ENCODE measurements around the gene OTOF.

The OTOF gene

GRCh38 chr2:26494199-26494598, 16.3 kb upstream of the OTOF start:
- TF ChIP-seq TEAD4 (IDR thresholded peaks at IDR 0.05): no peak

- TF ChIP-seq TCF12 (IDR thresholded peaks at IDR 0.05; ENCODE audit: low read depth) (no peak), TEAD4 (IDR thresholded peaks at IDR 0.05) (no peak), REST (IDR thresholded peaks at IDR 0.05; ENCODE audit: low read depth) (no peak), CEBPB (IDR thresholded peaks at IDR 0.05) (no peak), USF1 (IDR thresholded peaks at IDR 0.05) (no peak), EGR1 (IDR thresholded peaks at IDR 0.05) (no peak), YY1 (IDR thresholded peaks at IDR 0.05; ENCODE audit: low read depth) (no peak), RAD21 (IDR thresholded peaks at IDR 0.05; ENCODE audit: low read depth) (no peak), FOXM1 (IDR thresholded peaks at IDR 0.05; ENCODE audit: borderline replicate concordance, low read depth) (no peak), NFIC (IDR thresholded peaks at IDR 0.05) (no peak), TAF1 (IDR thresholded peaks at IDR 0.05; ENCODE audit: low read depth) (no peak), ZBTB7A (IDR thresholded peaks at IDR 0.05; ENCODE audit: low read depth) (no peak), CREB1 (IDR thresholded peaks at IDR 0.05; ENCODE audit: low read depth) (no peak), MAX (IDR thresholded peaks at IDR 0.05) (no peak), EP300 (IDR thresholded peaks at IDR 0.05; ENCODE audit: borderline replicate concordance) (no peak)
Observed at GRCh38 chr2:26493566-26493965, 15.6 kb upstream of the OTOF start.

GRCh38 chr2:26492749-26493515, 15.0 kb upstream of the OTOF start:
- TF ChIP-seq ZBTB7A (IDR thresholded peaks at IDR 0.05; ENCODE audit: low read depth) (no peak), MAX (IDR thresholded peaks at IDR 0.05) (no peak), EP300 (IDR thresholded peaks at IDR 0.05; ENCODE audit: borderline replicate concordance) (no peak), USF1 (IDR thresholded peaks at IDR 0.05) (no peak), TAF1 (IDR thresholded peaks at IDR 0.05; ENCODE audit: low read depth) (no peak), TEAD4 (IDR thresholded peaks at IDR 0.05) (no peak), CEBPB (IDR thresholded peaks at IDR 0.05) (no peak), CREB1 (IDR thresholded peaks at IDR 0.05; ENCODE audit: low read depth) (no peak), NFIC (IDR thresholded peaks at IDR 0.05) (no peak), FOXM1 (IDR thresholded peaks at IDR 0.05; ENCODE audit: borderline replicate concordance, low read depth) (no peak), REST (IDR thresholded peaks at IDR 0.05; ENCODE audit: low read depth) (no peak), YY1 (IDR thresholded peaks at IDR 0.05; ENCODE audit: low read depth) (no peak), EGR1 (IDR thresholded peaks at IDR 0.05) (no peak)

- TF ChIP-seq MAX (IDR thresholded peaks at IDR 0.05) (no peak), TAF1 (IDR thresholded peaks at IDR 0.05; ENCODE audit: low read depth) (no peak), REST (IDR thresholded peaks at IDR 0.05; ENCODE audit: low read depth) (no peak), TEAD4 (IDR thresholded peaks at IDR 0.05) (no peak), FOXM1 (IDR thresholded peaks at IDR 0.05; ENCODE audit: borderline replicate concordance, low read depth) (no peak), TCF12 (IDR thresholded peaks at IDR 0.05; ENCODE audit: low read depth) (no peak), EGR1 (IDR thresholded peaks at IDR 0.05) (no peak), USF1 (IDR thresholded peaks at IDR 0.05) (no peak), NFIC (IDR thresholded peaks at IDR 0.05) (no peak), RAD21 (IDR thresholded peaks at IDR 0.05; ENCODE audit: low read depth) (no peak), CREB1 (IDR thresholded peaks at IDR 0.05; ENCODE audit: low read depth) (no peak), YY1 (IDR thresholded peaks at IDR 0.05; ENCODE audit: low read depth) (no peak), EP300 (IDR thresholded peaks at IDR 0.05; ENCODE audit: borderline replicate concordance) (no peak), CEBPB (IDR thresholded peaks at IDR 0.05) (no peak), ZBTB7A (IDR thresholded peaks at IDR 0.05; ENCODE audit: low read depth) (no peak)
Observed at GRCh38 chr2:26491563-26492167, 13.7 kb upstream of the OTOF start.

Data from Ishikawa (cell line).